GM12875 (cell line): ENCODE results near the gene USP7.
"Not testable (repeated sequence)": the region's sequence is repeated elsewhere in the genome, so short reads cannot be mapped to it uniquely, and the experiment has no call there.

Source experiments
- H3K4me3 ChIP-seq: one replicate; pipeline ENCODE4 v1.5.1; 2011; ENCODE audit warnings: low read depth, low read length, control low read depth
- CTCF ChIP-seq: IDR thresholded peaks from 2 replicates; pipeline ENCODE4 v1.5.1; 2011; ENCODE audit warnings: low read depth, mild to moderate bottlenecking, control low read depth, inconsistent platforms, low read length, moderate library complexity, borderline replicate concordance; ENCODE audit not compliant: insufficient read depth

USP7 gene

DNA sequence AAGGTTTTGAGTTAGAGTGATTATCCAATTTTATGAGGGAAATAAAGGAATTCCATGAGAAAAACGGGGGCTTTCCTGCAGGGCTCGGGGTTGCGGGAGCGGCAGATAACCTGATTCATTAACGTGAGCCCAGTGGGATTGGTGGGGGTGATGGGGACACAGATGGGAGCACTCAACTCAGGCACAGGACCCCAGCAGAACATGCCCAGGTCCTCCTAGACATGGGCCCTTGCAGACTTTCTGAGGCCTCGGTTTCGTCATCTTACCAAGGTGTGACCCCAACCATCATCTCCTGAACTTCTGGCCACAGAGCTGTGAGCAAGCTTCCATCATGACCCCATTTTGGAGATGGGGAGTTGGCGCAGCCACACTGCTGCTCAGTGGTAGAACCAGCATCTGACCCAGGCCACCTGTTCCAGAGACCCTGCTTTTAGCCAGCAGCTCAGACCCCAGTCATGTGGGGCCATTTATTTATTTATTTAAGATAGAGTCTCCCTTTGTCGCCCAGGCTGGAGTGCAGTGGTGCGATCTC, 117.2 kb downstream of the USP7 start:
- no peak for TF ChIP-seq CTCF
- H3K4me3 ChIP-seq, result no peak overlapping the region

DNA sequence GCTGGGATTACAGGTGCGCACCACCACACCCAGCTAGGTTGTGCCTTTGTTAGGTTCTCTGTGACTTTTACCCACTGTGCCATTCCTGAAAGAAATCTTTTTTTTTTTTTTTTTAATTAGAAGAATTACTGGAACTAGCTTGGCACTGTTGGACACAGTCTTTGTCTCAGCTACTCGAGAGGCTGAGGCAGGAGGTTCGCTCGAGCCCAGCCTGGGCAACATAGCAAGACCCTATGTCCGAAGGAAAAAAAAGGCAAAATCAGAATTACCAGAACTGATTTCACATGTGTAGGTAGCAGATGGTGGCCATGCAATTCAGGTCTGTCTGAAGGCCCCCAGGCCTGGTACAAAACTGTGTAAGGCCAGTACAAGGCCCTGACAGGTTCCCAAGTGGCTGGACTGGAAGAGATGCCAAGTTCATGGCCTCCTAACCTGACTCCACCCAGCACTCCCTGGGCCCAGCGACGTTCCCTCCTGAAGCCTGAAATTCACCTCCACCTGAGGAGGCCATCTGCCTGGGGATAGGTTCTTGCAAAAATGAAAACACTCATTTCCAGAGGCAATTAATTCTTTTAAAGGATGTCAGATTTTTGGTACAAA, 117.9 kb downstream of the USP7 start:
- H3K4me3 ChIP-seq, result no peak overlapping the region
- no peak for TF ChIP-seq CTCF

DNA sequence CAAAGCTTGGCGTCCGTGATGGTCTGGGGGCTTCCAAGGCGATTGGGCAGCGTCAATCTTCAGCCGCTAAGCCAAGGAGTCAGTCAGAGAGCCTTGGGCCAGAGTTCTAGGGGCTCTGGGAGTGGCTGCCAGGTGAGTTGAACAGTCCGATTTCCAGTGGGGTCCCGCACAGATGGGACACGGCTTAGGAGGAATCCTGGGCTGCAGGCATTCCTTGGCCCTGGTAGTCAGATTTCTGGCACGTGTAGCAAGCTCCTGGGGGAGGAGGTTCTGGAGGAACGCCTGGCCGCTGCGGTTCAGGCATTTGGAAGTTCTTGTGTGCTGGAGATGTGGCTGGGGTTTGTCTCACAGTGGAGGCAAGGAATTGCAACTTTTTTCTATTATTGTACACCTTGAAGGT, 120.4 kb downstream of the USP7 start:
- H3K4me3 ChIP-seq, result not testable (repeated sequence)
